OCI-LY1 (cell line): ENCODE measurements around the gene SPOCK1.

Experiments
- H2AFZ ChIP-seq: fragments of 200-600 bp; sonication (generic), shearing (Covaris generic); 2 replicates; pipeline ENCODE4 v1.6.0; 2014; ENCODE audit warnings: antibody characterized with exemption, mild to moderate bottlenecking, low read length
- H3F3A ChIP-seq: fragments of 200-600 bp; sonication (generic), shearing (Covaris generic); 2 replicates; pipeline ENCODE4 v1.6.0; 2014; ENCODE audit warnings: mild to moderate bottlenecking, antibody characterized with exemption, low read length, moderate library complexity; ENCODE audit not compliant: insufficient read depth
- H3K27ac ChIP-seq: fragments of 200-600 bp; sonication (generic); 2 replicates; pipeline ENCODE4 v1.5.1; 2014; ENCODE audit warnings: low read length, mixed run types, mild to moderate bottlenecking, low read depth; ENCODE audit not compliant: poor library complexity, severe bottlenecking
- H3K27me3 ChIP-seq: fragments of 200-600 bp; sonication (generic); 2 replicates; pipeline ENCODE4 v1.6.0; 2014; ENCODE audit warnings: antibody characterized with exemption, mild to moderate bottlenecking, low read length, moderate library complexity; ENCODE audit not compliant: insufficient read depth
- H3K36me3 ChIP-seq: fragments of 200-600 bp; sonication (generic); 2 replicates; pipeline ENCODE4 v1.6.1; 2014; ENCODE audit warnings: mild to moderate bottlenecking, antibody characterized with exemption, low read length, moderate library complexity, mixed read lengths; ENCODE audit not compliant: insufficient read depth
- H3K4me1 ChIP-seq: fragments of 200-600 bp; sonication (generic); 2 replicates; pipeline ENCODE4 v1.5.1; 2014; ENCODE audit warnings: mild to moderate bottlenecking, low read length, moderate library complexity; ENCODE audit not compliant: insufficient read depth, severe bottlenecking
- H3K4me2 ChIP-seq: fragments of 200-600 bp; sonication (generic), shearing (Covaris generic); 2 replicates; pipeline ENCODE4 v1.6.1; 2014; ENCODE audit warnings: low read length
- H3K4me3 ChIP-seq: fragments of 200-600 bp; sonication (generic); 2 replicates; pipeline ENCODE4 v1.5.1; 2014; ENCODE audit warnings: low read length, low read depth, mild to moderate bottlenecking, mixed read lengths; ENCODE audit not compliant: poor library complexity, severe bottlenecking
- H3K79me2 ChIP-seq: fragments of 200-600 bp; shearing (Covaris generic); 2 replicates; pipeline ENCODE4 v1.6.1; 2016; ENCODE audit warnings: mixed run types, low read length, mixed read lengths; ENCODE audit not compliant: insufficient read depth
- H3K9ac ChIP-seq: fragments of 200-600 bp; sonication (generic), shearing (Covaris generic); 2 replicates; pipeline ENCODE4 v1.6.1; 2014; ENCODE audit warnings: mild to moderate bottlenecking, low read length, mixed read lengths
- H3K9me2 ChIP-seq: fragments of 200-600 bp; sonication (generic), shearing (Covaris generic); 2 replicates; pipeline ENCODE4 v1.6.1; 2014; ENCODE audit warnings: low read depth, mild to moderate bottlenecking, low read length, mixed read lengths
- H3K9me3 ChIP-seq: fragments of 200-600 bp; shearing (Covaris generic); 2 replicates; pipeline ENCODE4 v1.6.1; 2014; ENCODE audit warnings: low read length, mixed read lengths
- H4K20me1 ChIP-seq: fragments of 200-600 bp; sonication (generic), shearing (Covaris generic); 2 replicates; pipeline ENCODE4 v1.6.0; 2016; ENCODE audit warnings: mild to moderate bottlenecking, low read length; ENCODE audit not compliant: insufficient read depth
- CTCF ChIP-seq: fragments of 200-600 bp; sonication (generic), shearing (Covaris generic); IDR thresholded peaks from 2 replicates; pipeline ENCODE4 v1.5.1; 2017; ENCODE audit warnings: mild to moderate bottlenecking, antibody characterized with exemption, low read length, moderate library complexity, mixed read lengths
- EZH2 ChIP-seq: fragments of 200-600 bp; sonication (generic), shearing (Covaris generic); IDR thresholded peaks from 2 replicates; pipeline ENCODE4 v1.8.0; 2017; ENCODE audit warnings: borderline replicate concordance, mixed run types, mild to moderate bottlenecking, antibody characterized with exemption, low read length, moderate library complexity, mixed read lengths

SPOCK1 gene

GRCh38 chr5:137148159-137148558, 351.0 kb downstream of the SPOCK1 start:
- Histone ChIP-seq H4K20me1 (no peaks in the 10 kb centered on the region), H2AFZ (no peak overlapping the region), H3K27ac (no peak overlapping the region), H3K4me2 (no peak overlapping the region), H3K27me3 (no peaks in the 10 kb centered on the region), H3K9me2 (no peaks in the 10 kb centered on the region), H3K9ac (no peak overlapping the region), H3K4me3 (no peak overlapping the region), H3K4me1 (no peaks in the 10 kb centered on the region), H3K9me3 (no peaks in the 10 kb centered on the region), H3F3A (no peaks in the 10 kb centered on the region), H3K79me2 (no peaks in the 10 kb centered on the region), H3K36me3 (no peaks in the 10 kb centered on the region)
- no peak for TF ChIP-seq CTCF
- no peak for TF ChIP-seq EZH2

GRCh38 chr5:137147346-137147745, 351.8 kb downstream of the SPOCK1 start:
- no peaks in the 10 kb centered on the region for H3K79me2 ChIP-seq
- H3K4me3 ChIP-seq: no peak overlapping the region
- no peaks in the 10 kb centered on the region for H3K9me3 ChIP-seq
- no peak overlapping the region for H3K27ac ChIP-seq
- H3K4me1 ChIP-seq: no peaks in the 10 kb centered on the region
- H3K9me2 ChIP-seq: no peaks in the 10 kb centered on the region
- no peak overlapping the region for H3K4me2 ChIP-seq
- H4K20me1 ChIP-seq: no peaks in the 10 kb centered on the region
- no peak overlapping the region for H3K9ac ChIP-seq
- H3K27me3 ChIP-seq: no peaks in the 10 kb centered on the region
- no peaks in the 10 kb centered on the region for H3K36me3 ChIP-seq
- TF ChIP-seq CTCF (no peak), EZH2 (no peak)
- no peak overlapping the region for H2AFZ ChIP-seq
- H3F3A ChIP-seq: no peaks in the 10 kb centered on the region

- Histone ChIP-seq H3K36me3 (no peaks in the 10 kb centered on the region), H4K20me1 (no peaks in the 10 kb centered on the region), H3K79me2 (no peaks in the 10 kb centered on the region), H3K4me3 (no peak overlapping the region), H3K9me2 (no peaks in the 10 kb centered on the region), H3K27me3 (no peaks in the 10 kb centered on the region), H3K9ac (no peak overlapping the region), H3F3A (no peaks in the 10 kb centered on the region), H3K4me2 (no peak overlapping the region), H3K9me3 (no peaks in the 10 kb centered on the region), H2AFZ (no peak overlapping the region), H3K27ac (no peak overlapping the region), H3K4me1 (no peaks in the 10 kb centered on the region)
- no peak for TF ChIP-seq CTCF
- no peak for TF ChIP-seq EZH2
These were observed 352.7 kb downstream of the SPOCK1 start for GRCh38 chr5:137146402-137146890.
